ENCODE measurements around the gene TSPOAP1.

GRCh38 chr17:58325976-58326468, 2.6 kb downstream of the TSPOAP1 start:
- TF ChIP-seq, protein P1, sequence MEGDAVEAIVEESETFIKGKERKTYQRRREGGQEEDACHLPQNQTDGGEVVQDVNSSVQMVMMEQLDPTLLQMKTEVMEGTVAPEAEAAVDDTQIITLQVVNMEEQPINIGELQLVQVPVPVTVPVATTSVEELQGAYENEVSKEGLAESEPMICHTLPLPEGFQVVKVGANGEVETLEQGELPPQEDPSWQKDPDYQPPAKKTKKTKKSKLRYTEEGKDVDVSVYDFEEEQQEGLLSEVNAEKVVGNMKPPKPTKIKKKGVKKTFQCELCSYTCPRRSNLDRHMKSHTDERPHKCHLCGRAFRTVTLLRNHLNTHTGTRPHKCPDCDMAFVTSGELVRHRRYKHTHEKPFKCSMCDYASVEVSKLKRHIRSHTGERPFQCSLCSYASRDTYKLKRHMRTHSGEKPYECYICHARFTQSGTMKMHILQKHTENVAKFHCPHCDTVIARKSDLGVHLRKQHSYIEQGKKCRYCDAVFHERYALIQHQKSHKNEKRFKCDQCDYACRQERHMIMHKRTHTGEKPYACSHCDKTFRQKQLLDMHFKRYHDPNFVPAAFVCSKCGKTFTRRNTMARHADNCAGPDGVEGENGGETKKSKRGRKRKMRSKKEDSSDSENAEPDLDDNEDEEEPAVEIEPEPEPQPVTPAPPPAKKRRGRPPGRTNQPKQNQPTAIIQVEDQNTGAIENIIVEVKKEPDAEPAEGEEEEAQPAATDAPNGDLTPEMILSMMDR (IDR thresholded peaks at IDR 0.05) = no peak
- no peak for TF ChIP-seq POLR2A (IDR thresholded peaks at IDR 0.05)

All from testis (tissue), 2 donors.